T-helper 1 cell treated with Interleukin-12 subunit alpha and Interleukin-12 subunit beta and Interleukin-4 antibody, amounts not matched to agents 30 μg/mL and 1 μg/mL, for 36 hours (primary cell): ENCODE data around the gene PRICKLE2.
"Not testable (repeated sequence)": the region's sequence is repeated elsewhere in the genome, so short reads cannot be mapped to it uniquely, and the experiment has no call there.

Source experiments
- H3K27ac Mint-ChIP-seq: one replicate; pipeline ENCODE4 v1.8.0; 2021; ENCODE audit warnings: mild to moderate bottlenecking, mixed read lengths
- H3K27me3 Mint-ChIP-seq: one replicate; pipeline ENCODE4 v1.8.0; 2021; ENCODE audit warnings: low read depth, mixed read lengths
- H3K36me3 Mint-ChIP-seq: one replicate; pipeline ENCODE4 v1.8.0; 2021; ENCODE audit warnings: low read depth, mixed read lengths
- H3K4me1 Mint-ChIP-seq: one replicate; pipeline ENCODE4 v1.8.0; 2021; ENCODE audit warnings: low read depth, mixed read lengths
- H3K4me3 Mint-ChIP-seq: one replicate; pipeline ENCODE4 v1.8.0; 2021; ENCODE audit warnings: mild to moderate bottlenecking, moderate library complexity, mixed read lengths
- H3K9me3 Mint-ChIP-seq: one replicate; pipeline ENCODE4 v1.8.0; 2021; ENCODE audit warnings: mixed read lengths

The PRICKLE2 gene

DNA sequence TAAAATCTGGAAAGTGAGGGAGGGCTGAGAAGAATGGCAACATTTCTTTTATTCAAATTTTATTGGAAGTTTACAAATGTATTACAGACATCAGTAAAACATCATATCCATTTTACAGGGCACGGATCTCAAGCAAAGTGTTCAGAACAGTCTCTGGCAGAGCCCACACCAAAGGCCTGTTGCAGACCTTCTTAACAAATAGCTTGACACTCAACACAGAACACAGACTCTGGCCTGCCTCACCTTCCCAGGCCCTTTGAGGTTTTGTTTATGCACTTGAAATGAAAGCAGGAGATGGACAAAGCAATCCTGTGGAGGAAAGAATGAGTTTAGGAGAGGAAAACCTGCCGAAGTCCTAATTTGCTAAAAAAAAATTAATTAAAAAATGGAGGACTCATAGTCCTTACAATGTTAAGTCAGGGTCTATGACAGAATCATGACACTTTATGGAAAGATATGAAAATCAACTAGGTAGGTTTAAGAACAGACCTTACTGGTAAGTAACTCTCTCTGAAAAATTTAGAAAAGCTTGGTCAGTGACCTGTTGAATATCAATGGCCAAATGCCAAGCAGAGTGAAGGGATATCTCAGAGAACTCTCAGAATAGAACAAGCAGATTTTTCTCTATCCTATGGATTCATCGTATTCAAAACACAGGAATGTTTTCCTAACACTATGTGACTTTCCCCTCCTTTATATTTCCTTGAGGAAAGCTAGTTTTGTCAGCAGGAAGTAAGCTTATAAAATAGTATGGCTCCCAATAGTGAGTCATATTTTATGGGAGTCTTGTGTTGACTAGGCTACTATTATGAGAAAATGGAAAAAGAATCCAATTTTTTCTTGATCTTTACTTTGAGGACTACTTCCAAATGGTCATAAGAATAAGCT, 131.2 kb downstream of the PRICKLE2 start:
- H3K27ac Mint-ChIP-seq, result no peak overlapping the region

GRCh38 chr3:64093211-64093610, 132.1 kb downstream of the PRICKLE2 start:
- H3K36me3 Mint-ChIP-seq, result no peaks in the 10 kb centered on the region
- no peaks in the 10 kb centered on the region for H3K9me3 Mint-ChIP-seq
- H3K27ac Mint-ChIP-seq, result no peak overlapping the region
- H3K4me1 Mint-ChIP-seq, result no peaks in the 10 kb centered on the region
- no peak overlapping the region for H3K4me3 Mint-ChIP-seq
- no peaks in the 10 kb centered on the region for H3K27me3 Mint-ChIP-seq

More for the DNA sequence above, 131.2 kb downstream of the PRICKLE2 start:
- no peak overlapping the region for H3K4me3 Mint-ChIP-seq
- no peaks in the 10 kb centered on the region for H3K9me3 Mint-ChIP-seq
- no peaks in the 10 kb centered on the region for H3K4me1 Mint-ChIP-seq
- H3K36me3 Mint-ChIP-seq, result no peaks in the 10 kb centered on the region
- no peaks in the 10 kb centered on the region for H3K27me3 Mint-ChIP-seq

- Mint-ChIP-seq H3K36me3 (no peaks in the 10 kb centered on the region), H3K9me3 (no peaks in the 10 kb centered on the region), H3K4me3 (no peak overlapping the region), H3K27me3 (no peaks in the 10 kb centered on the region), H3K4me1 (no peaks in the 10 kb centered on the region), H3K27ac (no peak overlapping the region)
These were observed 133.8 kb downstream of the PRICKLE2 start for GRCh38 chr3:64091501-64091900.

DNA sequence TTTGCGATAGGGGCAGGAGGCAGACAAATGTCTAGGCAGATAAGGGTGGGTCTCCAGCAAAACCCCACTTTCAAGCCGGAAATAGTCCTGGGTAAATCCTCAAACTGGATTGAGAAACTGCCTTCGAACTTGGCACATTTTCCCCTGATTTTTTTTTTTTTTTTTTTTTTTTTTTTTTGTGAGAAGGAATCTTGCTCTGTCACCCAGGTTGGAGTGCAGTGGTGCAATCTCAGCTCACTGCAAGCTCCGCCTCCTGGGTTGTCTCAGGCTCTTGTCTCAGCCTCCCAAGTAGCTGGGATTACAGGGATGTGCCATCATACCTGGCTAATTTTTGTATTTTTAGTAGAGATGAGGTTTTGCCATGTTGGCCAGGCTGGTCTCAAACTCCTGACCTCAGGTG, 135.9 kb downstream of the PRICKLE2 start:
- not testable (repeated sequence) for H3K9me3 Mint-ChIP-seq, H3K27me3 Mint-ChIP-seq, H3K4me1 Mint-ChIP-seq, H3K27ac Mint-ChIP-seq, H3K36me3 Mint-ChIP-seq, H3K4me3 Mint-ChIP-seq

DNA sequence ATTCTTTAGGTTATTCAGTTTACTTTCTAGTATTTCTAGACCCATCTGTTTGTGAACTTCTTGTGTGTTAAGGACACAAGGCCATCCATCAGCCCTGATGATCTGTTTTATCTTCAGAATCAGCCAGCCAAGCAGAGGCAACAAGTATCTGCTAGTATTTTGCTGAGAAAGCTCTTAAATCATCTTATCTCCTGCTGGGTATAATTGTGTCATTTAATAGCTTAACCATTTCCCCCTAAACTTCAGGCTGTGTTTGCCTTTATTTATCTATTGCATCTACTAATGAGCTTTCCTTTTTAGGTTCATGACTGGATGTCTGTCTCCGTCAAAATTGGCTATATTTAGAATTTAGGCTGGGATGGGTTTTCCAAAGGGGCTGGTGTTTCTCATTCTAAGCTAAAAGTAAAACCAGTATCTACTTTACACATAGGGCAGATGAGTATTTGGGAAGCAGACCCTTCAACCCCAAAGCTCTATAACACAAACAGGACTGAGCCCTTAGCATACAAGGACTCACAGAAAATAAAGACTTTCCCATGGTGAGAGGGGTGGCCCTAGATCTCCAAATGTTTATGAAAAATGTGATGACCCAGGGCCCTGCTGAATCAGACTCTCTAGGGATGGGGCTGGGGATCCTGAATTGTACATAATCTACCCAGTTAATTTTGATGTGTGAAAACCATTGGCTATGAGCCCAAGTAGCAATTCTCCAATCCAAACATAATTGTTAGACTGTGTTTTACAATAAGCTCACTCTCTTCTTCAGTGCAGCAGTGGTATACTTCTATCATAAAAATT, 136.7 kb downstream of the PRICKLE2 start:
- H3K36me3 Mint-ChIP-seq, result no peaks in the 10 kb centered on the region
- no peaks in the 10 kb centered on the region for H3K9me3 Mint-ChIP-seq
- H3K4me1 Mint-ChIP-seq, result no peaks in the 10 kb centered on the region
- H3K4me3 Mint-ChIP-seq, result no peak overlapping the region
- H3K27ac Mint-ChIP-seq, result no peak overlapping the region
- H3K27me3 Mint-ChIP-seq, result no peaks in the 10 kb centered on the region

- no peak overlapping the region for H3K27ac Mint-ChIP-seq
- no peaks in the 10 kb centered on the region for H3K36me3 Mint-ChIP-seq
- H3K27me3 Mint-ChIP-seq, result no peaks in the 10 kb centered on the region
- H3K4me3 Mint-ChIP-seq, result no peak overlapping the region
- no peaks in the 10 kb centered on the region for H3K9me3 Mint-ChIP-seq
- H3K4me1 Mint-ChIP-seq, result no peaks in the 10 kb centered on the region
These were observed 138.6 kb downstream of the PRICKLE2 start for GRCh38 chr3:64086479-64087252.

DNA sequence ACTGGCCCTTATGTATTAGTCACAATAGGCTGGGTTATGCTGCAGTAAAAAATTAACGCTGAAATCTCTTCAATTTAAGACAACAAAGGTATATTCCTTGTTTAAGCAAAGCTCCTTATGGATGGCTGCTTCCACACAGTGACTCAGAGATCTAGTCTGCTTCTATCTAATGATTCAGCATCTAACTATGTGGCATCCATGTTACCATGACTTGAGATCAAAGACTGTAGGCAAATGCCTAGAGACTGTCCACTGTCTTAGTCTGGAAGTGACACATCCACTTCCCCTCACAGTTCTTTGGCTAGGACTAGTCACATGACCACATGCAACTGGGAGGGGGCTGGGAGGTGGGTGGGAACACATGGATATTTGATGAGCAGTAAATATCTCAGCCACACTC, 140.6 kb downstream of the PRICKLE2 start:
- Mint-ChIP-seq H3K4me3 (no peak overlapping the region), H3K36me3 (no peaks in the 10 kb centered on the region)

DNA sequence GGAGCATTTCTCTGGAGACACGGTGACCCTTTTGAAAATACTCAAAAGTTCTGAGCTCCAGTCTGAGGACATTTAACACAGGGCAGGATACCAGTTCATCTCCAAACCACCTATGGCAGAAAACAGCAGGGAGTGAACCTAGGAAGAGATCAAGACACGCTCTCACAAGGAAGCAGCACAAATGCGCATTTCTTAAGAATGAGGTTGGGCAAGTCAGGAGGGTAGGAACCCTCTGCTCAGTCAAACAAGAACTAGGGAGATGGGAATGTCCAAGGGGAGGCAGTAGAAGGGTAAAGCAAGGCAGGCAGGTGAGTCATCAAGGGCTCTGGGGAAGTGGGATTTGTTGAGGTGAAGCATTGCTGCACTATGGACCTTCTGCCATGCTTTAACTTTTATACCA, 141.7 kb downstream of the PRICKLE2 start:
- no peak overlapping the region for H3K4me3 Mint-ChIP-seq
- H3K36me3 Mint-ChIP-seq, result no peaks in the 10 kb centered on the region
- H3K27ac Mint-ChIP-seq, result no peak overlapping the region
- no peaks in the 10 kb centered on the region for H3K9me3 Mint-ChIP-seq
- H3K4me1 Mint-ChIP-seq, result no peaks in the 10 kb centered on the region
- H3K27me3 Mint-ChIP-seq, result no peaks in the 10 kb centered on the region

More for the DNA sequence above, 140.6 kb downstream of the PRICKLE2 start:
- H3K4me1 Mint-ChIP-seq, result no peaks in the 10 kb centered on the region
- H3K9me3 Mint-ChIP-seq, result no peaks in the 10 kb centered on the region
- H3K27ac Mint-ChIP-seq, result no peak overlapping the region
- H3K27me3 Mint-ChIP-seq, result no peaks in the 10 kb centered on the region

- no peak overlapping the region for H3K27ac Mint-ChIP-seq
- H3K4me3 Mint-ChIP-seq, result no peak overlapping the region
- no peaks in the 10 kb centered on the region for H3K4me1 Mint-ChIP-seq
- no peaks in the 10 kb centered on the region for H3K27me3 Mint-ChIP-seq
- no peaks in the 10 kb centered on the region for H3K36me3 Mint-ChIP-seq
- H3K9me3 Mint-ChIP-seq, result no peaks in the 10 kb centered on the region
These were observed 142.2 kb downstream of the PRICKLE2 start for GRCh38 chr3:64082961-64083541.

GRCh38 chr3:64082411-64082810, 142.9 kb downstream of the PRICKLE2 start:
- no peaks in the 10 kb centered on the region for H3K36me3 Mint-ChIP-seq
- H3K4me1 Mint-ChIP-seq, result no peaks in the 10 kb centered on the region
- H3K27ac Mint-ChIP-seq, result no peak overlapping the region
- no peaks in the 10 kb centered on the region for H3K9me3 Mint-ChIP-seq
- no peaks in the 10 kb centered on the region for H3K27me3 Mint-ChIP-seq
- H3K4me3 Mint-ChIP-seq, result no peak overlapping the region

- no peaks in the 10 kb centered on the region for H3K27me3 Mint-ChIP-seq
- H3K9me3 Mint-ChIP-seq, result no peaks in the 10 kb centered on the region
- H3K4me1 Mint-ChIP-seq, result no peaks in the 10 kb centered on the region
- no peak overlapping the region for H3K4me3 Mint-ChIP-seq
- no peaks in the 10 kb centered on the region for H3K36me3 Mint-ChIP-seq
- H3K27ac Mint-ChIP-seq, result no peak overlapping the region
These were observed 144.0 kb downstream of the PRICKLE2 start for GRCh38 chr3:64081235-64081630.

GRCh38 chr3:64080616-64081234, 144.5 kb downstream of the PRICKLE2 start:
- Mint-ChIP-seq H3K27me3 (no peaks in the 10 kb centered on the region), H3K27ac (no peak overlapping the region), H3K4me1 (no peaks in the 10 kb centered on the region), H3K9me3 (no peaks in the 10 kb centered on the region), H3K4me3 (no peak overlapping the region), H3K36me3 (no peaks in the 10 kb centered on the region)

GRCh38 chr3:64079369-64080150, 145.7 kb downstream of the PRICKLE2 start:
- no peaks in the 10 kb centered on the region for H3K9me3 Mint-ChIP-seq
- H3K27me3 Mint-ChIP-seq, result no peaks in the 10 kb centered on the region
- H3K4me1 Mint-ChIP-seq, result no peaks in the 10 kb centered on the region
- no peak overlapping the region for H3K27ac Mint-ChIP-seq
- H3K36me3 Mint-ChIP-seq, result no peaks in the 10 kb centered on the region
- H3K4me3 Mint-ChIP-seq, result no peak overlapping the region
